K562 (cell line): ENCODE results near the gene PLAAT5. TPM values are rescaled to one million over a fixed set of nuclear protein-coding genes. Genes with fewer than 3 reads are reported as not detected.

Source experiments
- ATAC-seq: fragments of 200-7000 bp; cut with Tn5 transposase; 3 replicates; pipeline ENCODE4 v1.9.1; 2020; ENCODE audit warnings: moderate library complexity
- BruUV-seq: library from RNA; stranded (reverse); fragments of 400-500 nt; replicated peaks from 2 replicates; lab custom pipeline; 2021; lab: Mats Ljungman, UMichigan
- CTCF ChIA-PET: fragments of 300-600 bp; formaldehyde crosslinking; extraction: SDS; loops from one replicate; lab custom pipeline; 2021; ENCODE audit warnings: low intra/inter-chr PET ratio; lab: Yijun Ruan, JAX
- POLR2A ChIA-PET: fragments of 300-600, 350-650 bp; sonication (Branson Sonifier 250); formaldehyde crosslinking; extraction: SDS; loops from one replicate; lab custom pipeline; 2021; ENCODE audit warnings: antibody characterized with exemption, inconsistent platforms; lab: Yijun Ruan, JAX
- DNase-seq, 4 experiments: peaks; one replicate each; pipeline versions ENCODE4 v3.0.0 to v3.0.0-alpha.2; 2011 to 2018; ENCODE audit warnings: low spot score in 3 of 4, mixed read lengths in 3 of 4; ENCODE audit errors: extremely low read depth in 1 of 4
- FAIRE-seq: peaks from 2 replicates; lab custom pipeline; 2011; peaks lifted over from hg19 to GRCh38; lab: Jason Lieb, UNC
- H2AFZ ChIP-seq: 2 replicates; pipeline ENCODE4 v1.6.0; 2011; ENCODE audit warnings: low read depth, low read length, control low read depth, inconsistent platforms
- H3K27ac ChIP-seq: fragments of 200-600 bp; 3 replicates; pipeline ENCODE4 v1.8.0; 2011; ENCODE audit warnings: low read depth, mild to moderate bottlenecking, control low read depth, inconsistent platforms, low read length, moderate library complexity, mixed read lengths; ENCODE audit errors: extremely low read depth
- H3K27me3 ChIP-seq, 2 experiments: fragments of 300-600 bp in 1 of 2; 2 replicates in 1 of 2; 3 replicates in 1 of 2; pipeline versions ENCODE4 v1.6.0 to v1.8.0; 2011; ENCODE audit warnings: inconsistent platforms in 2 of 2, low read length in 2 of 2, mild to moderate bottlenecking in 1 of 2, mixed read lengths in 1 of 2, moderate library complexity in 1 of 2; ENCODE audit not compliant: control insufficient read depth in 2 of 2, insufficient read depth in 2 of 2
- H3K36me3 ChIP-seq: fragments of 300-600 bp; 3 replicates; pipeline ENCODE4 v1.8.0; 2011; ENCODE audit warnings: mild to moderate bottlenecking, low read length, inconsistent platforms; ENCODE audit not compliant: control insufficient read depth, insufficient read depth
- H3K4me1 ChIP-seq, 2 experiments: fragments of 200-600 bp in 1 of 2; replicated peaks in 1 of 2; 2 replicates in 1 of 2; 3 replicates in 1 of 2; pipeline versions ENCODE4 v1.5.1 to v1.8.0; 2011; ENCODE audit warnings: inconsistent platforms in 2 of 2, low read length in 2 of 2, mild to moderate bottlenecking in 1 of 2, mixed read lengths in 1 of 2, moderate library complexity in 1 of 2; ENCODE audit not compliant: control insufficient read depth in 2 of 2, insufficient read depth in 2 of 2
- H3K4me2 ChIP-seq: 2 replicates; pipeline ENCODE4 v1.6.1; 2011; ENCODE audit warnings: low read length, control low read depth, inconsistent platforms, mixed read lengths; ENCODE audit not compliant: insufficient read depth
- H3K4me3 ChIP-seq: fragments of 200-600 bp; sonication (generic), shearing (Covaris generic); 2 replicates; pipeline ENCODE4 v1.5.1; 2016; ENCODE audit warnings: control low read depth, inconsistent platforms
- H3K79me2 ChIP-seq: fragments of 200-600 bp; 3 replicates; pipeline ENCODE4 v1.8.0; 2011; ENCODE audit warnings: low read length, inconsistent platforms; ENCODE audit not compliant: control insufficient read depth, insufficient read depth
- H3K9ac ChIP-seq, 2 experiments: 2 replicates each; pipeline versions ENCODE4 v1.6.0 to v1.6.1; 2011; ENCODE audit warnings: low read depth in 2 of 2, low read length in 2 of 2, control low read depth in 1 of 2, inconsistent platforms in 1 of 2, mild to moderate bottlenecking in 1 of 2, mixed read lengths in 1 of 2; ENCODE audit not compliant: insufficient read depth in 1 of 2
- H3K9me1 ChIP-seq: one replicate; pipeline ENCODE4 v1.6.0; 2011; ENCODE audit warnings: inconsistent platforms, mild to moderate bottlenecking, low read length, moderate library complexity; ENCODE audit not compliant: control insufficient read depth, insufficient read depth
- H3K9me3 ChIP-seq: replicated peaks from 2 replicates; pipeline ENCODE4 v1.5.1; 2011; ENCODE audit warnings: low read depth, low read length, inconsistent platforms; ENCODE audit not compliant: control insufficient read depth, insufficient read depth
- H4K20me1 ChIP-seq: replicated peaks from 2 replicates; pipeline ENCODE4 v1.6.1; 2011; ENCODE audit warnings: low read length, inconsistent platforms, mixed read lengths; ENCODE audit not compliant: control insufficient read depth, insufficient read depth
- HDAC6 ChIP-seq: IDR thresholded peaks from 2 replicates; pipeline ENCODE4 v1.6.1; 2012; ENCODE audit warnings: low read depth, mild to moderate bottlenecking, control low read depth, inconsistent platforms, low read length, moderate library complexity
- WGBS: fragments of 100-300 bp; shearing (Covaris generic); methylation state at CpG from one replicate; pipeline ENCODE4 v1.1.6; 2016; ENCODE audit warnings: low coverage, mixed read lengths; ENCODE audit not compliant: insufficient coverage; ENCODE audit errors: missing lambda C conversion rate; 5-methylcytosine and 5-hydroxymethylcytosine counted together
- in situ Hi-C: fragments of 300-500 bp; cut with MboI; formaldehyde crosslinking; loops from 4 replicates; pipeline ENCODE4 v1.15.0; 2018; ENCODE audit warnings: inconsistent platforms, mixed read lengths
- intact Hi-C: fragments of 100-400 bp; cut with micrococcal nuclease; formaldehyde crosslinking; loops from 2 replicates; pipeline ENCODE4 v1.14.2; 2022
- polyA plus RNA-seq, 8 experiments: library from polyadenylated mRNA; depleted of rRNA in 4 of 8; stranded (reverse) in 5 of 8; unstranded in 3 of 8; fragments of >200 nt; fragmentation: Nextera tagmentation in 2 of 8; fragmentation: Illumina TruSeq in 1 of 8; extraction: Ambion mirVana in 2 of 8; extraction: Trizol in 1 of 8; gene quantifications; 2 replicates each; pipeline versions ENCODE4 v1.2.1 to v1.2.3, GENCODE V29; 2011 to 2014; ENCODE audit warnings: inconsistent platforms in 1 of 8, missing spikeins in 1 of 8
- total RNA-seq, 7 experiments: library from RNA; depleted of rRNA in 6 of 7; stranded (reverse); fragments of >200 nt in 6 of 7; fragmentation: Illumina TruSeq in 2 of 7; extraction: Trizol in 2 of 7; gene quantifications; 2 replicates each; pipeline versions ENCODE4 v1.2.1 to v1.2.3, GENCODE V29; 2011 to 2021; ENCODE audit warnings: low replicate concordance in 1 of 7

PLAAT5 gene
- total and polyA plus RNA-seq, 9 of the 15 experiments (the other 6 are each of a cell fraction or from before 2014, with no cell fraction given), result not detected

GRCh38 chr11:63417174-63417852 lies 73.7 kb downstream of the PLAAT5 start:
- Histone ChIP-seq H3K36me3 (no peaks in the 10 kb centered on the region), H3K9me1 (no peaks in the 10 kb centered on the region), H3K27ac (no peak overlapping the region), H3K79me2 (no peaks in the 10 kb centered on the region), H3K4me1 (no peaks in the 10 kb centered on the region), H3K4me2 (no peak overlapping the region), H3K9me3 (no peaks in the 10 kb centered on the region), H3K27me3 (peaks cover 0 to 12% of the 10 kb centered on the region in 2 experiments; a peak in 2 of 5 replicates), H3K4me3 (no peak overlapping the region), H4K20me1 (no peaks in the 10 kb centered on the region), H2AFZ (no peak overlapping the region), H3K9ac (no peak overlapping the region)
- no peak for TF ChIP-seq HDAC6
- intact Hi-C loops (no loop called here), in situ Hi-C loops (no loop called here)
- no TSS peak for BruUV-seq
- ATAC-seq (no peak), FAIRE-seq (no peak), DNase-seq (no peak)
- 0% methylated on average over 2 of the region's 2 CpGs for WGBS
- ChIA-PET POLR2A (interaction anchor here (0.6 to 0.7 kb wide), 2 partner anchors 26 to 270 kb away, joined by 3 to 4 read pairs; no protein-coding TSS in a partner anchor), CTCF (no interaction called here)

Other genes starting within 250 kb of the PLAAT5 start
Only the 7 nearest of the 8 such genes appear.
- not detected in 2 replicates for gene SLC22A9, start 121.4 kb downstream of the PLAAT5 start, total RNA-seq (2014; rRNA removed)
- gene SLC22A9, start 121.4 kb downstream of the PLAAT5 start, total RNA-seq (2014; rRNA removed; fragmentation: Illumina TruSeq; extraction: Trizol), result not detected in 2 replicates
- not detected in 2 replicates for gene SLC22A9, start 121.4 kb downstream of the PLAAT5 start, total RNA-seq (2015; rRNA removed; fragmentation: Illumina TruSeq; extraction: Trizol)
- gene SLC22A9, start 121.4 kb downstream of the PLAAT5 start, total RNA-seq (2021), result not detected in 2 replicates
- gene SLC22A9, start 121.4 kb downstream of the PLAAT5 start, polyA plus RNA-seq (2011; rRNA removed), result not detected in 2 replicates
- not detected in 2 replicates for gene SLC22A9, start 121.4 kb downstream of the PLAAT5 start, polyA plus RNA-seq (2014; fragmentation: Illumina TruSeq; extraction: Trizol)
- gene SLC22A9, start 121.4 kb downstream of the PLAAT5 start, polyA plus RNA-seq (2014; fragmentation: Nextera tagmentation; extraction: Ambion mirVana), result not detected
- not detected in 2 replicates for gene SLC22A9, start 121.4 kb downstream of the PLAAT5 start, polyA plus RNA-seq (2014; rRNA removed)
- 5.1 TPM in 2 replicates for gene LGALS12, start 14.9 kb upstream of the PLAAT5 start, total RNA-seq (2014; rRNA removed)
- 2.2 and 2.9 TPM in 2 replicates for gene LGALS12, start 14.9 kb upstream of the PLAAT5 start, total RNA-seq (2014; rRNA removed; fragmentation: Illumina TruSeq; extraction: Trizol)
- gene LGALS12, start 14.9 kb upstream of the PLAAT5 start, total RNA-seq (2015; rRNA removed; fragmentation: Illumina TruSeq; extraction: Trizol), result 4.7 and 5.2 TPM in 2 replicates
- gene LGALS12, start 14.9 kb upstream of the PLAAT5 start, total RNA-seq (2021), result 4.5 and 5.1 TPM in 2 replicates
- gene LGALS12, start 14.9 kb upstream of the PLAAT5 start, polyA plus RNA-seq (2011; rRNA removed), result 8.0 and 9.5 TPM in 2 replicates
- 5.0 and 5.7 TPM in 2 replicates for gene LGALS12, start 14.9 kb upstream of the PLAAT5 start, polyA plus RNA-seq (2014; fragmentation: Illumina TruSeq; extraction: Trizol)
- under 1 TPM; 0.66 to 0.99 TPM for gene LGALS12, start 14.9 kb upstream of the PLAAT5 start, polyA plus RNA-seq (2014; fragmentation: Nextera tagmentation; extraction: Ambion mirVana)
- 3.6 and 5.2 TPM in 2 replicates for gene LGALS12, start 14.9 kb upstream of the PLAAT5 start, polyA plus RNA-seq (2014; rRNA removed)
- gene PLAAT4, start 45.6 kb upstream of the PLAAT5 start, total RNA-seq (2014; rRNA removed), result 0.37 TPM in 1 of 2 replicates, not detected in the other
- gene PLAAT4, start 45.6 kb upstream of the PLAAT5 start, total RNA-seq (2014; rRNA removed; fragmentation: Illumina TruSeq; extraction: Trizol), result 0.99 and 1.0 TPM in 2 replicates
- gene PLAAT4, start 45.6 kb upstream of the PLAAT5 start, total RNA-seq (2015; rRNA removed; fragmentation: Illumina TruSeq; extraction: Trizol), result 2.0 and 3.0 TPM in 2 replicates
- 0.80 and 1.2 TPM in 2 replicates for gene PLAAT4, start 45.6 kb upstream of the PLAAT5 start, total RNA-seq (2021)
- gene PLAAT4, start 45.6 kb upstream of the PLAAT5 start, polyA plus RNA-seq (2011; rRNA removed), result 0.43 and 0.54 TPM in 2 replicates
- 1.1 and 1.3 TPM in 2 replicates for gene PLAAT4, start 45.6 kb upstream of the PLAAT5 start, polyA plus RNA-seq (2014; fragmentation: Illumina TruSeq; extraction: Trizol)
- gene PLAAT4, start 45.6 kb upstream of the PLAAT5 start, polyA plus RNA-seq (2014; fragmentation: Nextera tagmentation; extraction: Ambion mirVana), result 1 to 10 TPM; 1.2 to 2.1 TPM
- 0.57 and 1.7 TPM in 2 replicates for gene PLAAT4, start 45.6 kb upstream of the PLAAT5 start, polyA plus RNA-seq (2014; rRNA removed)
- not detected in 2 replicates for gene PLAAT2, start 72.2 kb upstream of the PLAAT5 start, total RNA-seq (2014; rRNA removed)
- gene PLAAT2, start 72.2 kb upstream of the PLAAT5 start, total RNA-seq (2014; rRNA removed; fragmentation: Illumina TruSeq; extraction: Trizol), result not detected in 2 replicates
- not detected in 2 replicates for gene PLAAT2, start 72.2 kb upstream of the PLAAT5 start, total RNA-seq (2015; rRNA removed; fragmentation: Illumina TruSeq; extraction: Trizol)
- gene PLAAT2, start 72.2 kb upstream of the PLAAT5 start, total RNA-seq (2021), result not detected in 2 replicates
- gene PLAAT2, start 72.2 kb upstream of the PLAAT5 start, polyA plus RNA-seq (2011; rRNA removed), result not detected in 2 replicates
- gene PLAAT2, start 72.2 kb upstream of the PLAAT5 start, polyA plus RNA-seq (2014; fragmentation: Illumina TruSeq; extraction: Trizol), result not detected in 2 replicates
- gene PLAAT2, start 72.2 kb upstream of the PLAAT5 start, polyA plus RNA-seq (2014; fragmentation: Nextera tagmentation; extraction: Ambion mirVana), result not detected
- gene PLAAT2, start 72.2 kb upstream of the PLAAT5 start, polyA plus RNA-seq (2014; rRNA removed), result not detected in 2 replicates
- gene PLAAT3, start 123.3 kb upstream of the PLAAT5 start, total RNA-seq (2014; rRNA removed), result 1.2 and 1.7 TPM in 2 replicates
- gene PLAAT3, start 123.3 kb upstream of the PLAAT5 start, total RNA-seq (2014; rRNA removed; fragmentation: Illumina TruSeq; extraction: Trizol), result 0.77 and 1.2 TPM in 2 replicates
- 0.60 and 1.4 TPM in 2 replicates for gene PLAAT3, start 123.3 kb upstream of the PLAAT5 start, total RNA-seq (2015; rRNA removed; fragmentation: Illumina TruSeq; extraction: Trizol)
- 2.7 TPM in 2 replicates for gene PLAAT3, start 123.3 kb upstream of the PLAAT5 start, total RNA-seq (2021)
- gene PLAAT3, start 123.3 kb upstream of the PLAAT5 start, polyA plus RNA-seq (2011; rRNA removed), result 1.3 and 2.0 TPM in 2 replicates
- 0.80 and 1.6 TPM in 2 replicates for gene PLAAT3, start 123.3 kb upstream of the PLAAT5 start, polyA plus RNA-seq (2014; fragmentation: Illumina TruSeq; extraction: Trizol)
- gene PLAAT3, start 123.3 kb upstream of the PLAAT5 start, polyA plus RNA-seq (2014; fragmentation: Nextera tagmentation; extraction: Ambion mirVana), result 1 to 10 TPM; 1.3 to 1.9 TPM
- gene PLAAT3, start 123.3 kb upstream of the PLAAT5 start, polyA plus RNA-seq (2014; rRNA removed), result 0.96 and 1.4 TPM in 2 replicates
- 13.8 and 18.2 TPM in 2 replicates for gene ATL3, start 180.2 kb upstream of the PLAAT5 start, total RNA-seq (2014; rRNA removed)
- gene ATL3, start 180.2 kb upstream of the PLAAT5 start, total RNA-seq (2014; rRNA removed; fragmentation: Illumina TruSeq; extraction: Trizol), result 34.0 and 42.0 TPM in 2 replicates
- gene ATL3, start 180.2 kb upstream of the PLAAT5 start, total RNA-seq (2015; rRNA removed; fragmentation: Illumina TruSeq; extraction: Trizol), result 21.3 and 22.4 TPM in 2 replicates
- gene ATL3, start 180.2 kb upstream of the PLAAT5 start, total RNA-seq (2021), result 39.8 and 41.4 TPM in 2 replicates
- gene ATL3, start 180.2 kb upstream of the PLAAT5 start, polyA plus RNA-seq (2011; rRNA removed), result 22.9 and 34.5 TPM in 2 replicates
- 23.9 and 24.3 TPM in 2 replicates for gene ATL3, start 180.2 kb upstream of the PLAAT5 start, polyA plus RNA-seq (2014; fragmentation: Illumina TruSeq; extraction: Trizol)
- 10 to 100 TPM; 23.5 to 34.2 TPM for gene ATL3, start 180.2 kb upstream of the PLAAT5 start, polyA plus RNA-seq (2014; fragmentation: Nextera tagmentation; extraction: Ambion mirVana)
- gene ATL3, start 180.2 kb upstream of the PLAAT5 start, polyA plus RNA-seq (2014; rRNA removed), result 22.2 and 22.5 TPM in 2 replicates
- gene RTN3, start 190.3 kb upstream of the PLAAT5 start, total RNA-seq (2014; rRNA removed), result 45.0 and 52.4 TPM in 2 replicates
- gene RTN3, start 190.3 kb upstream of the PLAAT5 start, total RNA-seq (2014; rRNA removed; fragmentation: Illumina TruSeq; extraction: Trizol), result 93.5 and 103 TPM in 2 replicates
- gene RTN3, start 190.3 kb upstream of the PLAAT5 start, total RNA-seq (2015; rRNA removed; fragmentation: Illumina TruSeq; extraction: Trizol), result 90.1 and 94.9 TPM in 2 replicates
- 124 TPM in 2 replicates for gene RTN3, start 190.3 kb upstream of the PLAAT5 start, total RNA-seq (2021)
- 101 and 127 TPM in 2 replicates for gene RTN3, start 190.3 kb upstream of the PLAAT5 start, polyA plus RNA-seq (2011; rRNA removed)
- gene RTN3, start 190.3 kb upstream of the PLAAT5 start, polyA plus RNA-seq (2014; fragmentation: Illumina TruSeq; extraction: Trizol), result 142 and 169 TPM in 2 replicates
- gene RTN3, start 190.3 kb upstream of the PLAAT5 start, polyA plus RNA-seq (2014; fragmentation: Nextera tagmentation; extraction: Ambion mirVana), result 10 to 100 TPM; 41.6 to 44.3 TPM
- gene RTN3, start 190.3 kb upstream of the PLAAT5 start, polyA plus RNA-seq (2014; rRNA removed), result 86.9 and 93.3 TPM in 2 replicates